ENCODE measurements around the gene MFSD6L.

GRCh38 chr17:8788998-8789397 is 10.2 kb downstream of the MFSD6L start:
- TF ChIP-seq CTCF (IDR thresholded peaks at IDR 0.05; ENCODE audit: insufficient read depth, low read length, poor library complexity, severe bottlenecking) (no peak), EZH2phosphoT487 (conservative IDR thresholded peaks at IDR 0.05; ENCODE audit: low read length) (no peak)

All from SU-DHL-6 (cell line).